Type B pancreatic cell (in vitro differentiated cells): ENCODE results near the gene ZNF140. TPM values are rescaled to one million over a fixed set of nuclear protein-coding genes. Genes with fewer than 3 reads are reported as not detected.

Experiments used
- DNase-seq: peaks from one replicate; pipeline ENCODE4 v3.0.0; 2021; ENCODE audit warnings: mixed read lengths; ENCODE audit not compliant: unreplicated experiment; ENCODE audit errors: extremely low spot score
- H3K27ac Mint-ChIP-seq: 2 replicates; pipeline ENCODE4 v1.8.0; 2021; ENCODE audit warnings: mild to moderate bottlenecking, mixed read lengths
- H3K27me3 Mint-ChIP-seq: 2 replicates; pipeline ENCODE4 v1.8.0; 2021; ENCODE audit warnings: mixed read lengths
- H3K36me3 Mint-ChIP-seq: 2 replicates; pipeline ENCODE4 v1.8.0; 2021; ENCODE audit warnings: mixed read lengths
- H3K4me1 Mint-ChIP-seq: one replicate; pipeline ENCODE4 v1.8.0; 2021; ENCODE audit warnings: mixed read lengths; ENCODE audit not compliant: unreplicated experiment
- H3K4me3 Mint-ChIP-seq: 2 replicates; pipeline ENCODE4 v1.8.0; 2021; ENCODE audit warnings: mild to moderate bottlenecking, mixed read lengths
- H3K9me3 Mint-ChIP-seq: 2 replicates; pipeline ENCODE4 v1.8.0; 2021; ENCODE audit warnings: mixed read lengths
- CTCF ChIP-seq: fragments of 200-600 bp; sonication (generic); conservative IDR thresholded peaks from 2 replicates; pipeline ENCODE4 v1.5.0; 2021; ENCODE audit warnings: antibody characterized with exemption, mild to moderate bottlenecking
- total RNA-seq: library from RNA; stranded (reverse); gene quantifications from 2 replicates; pipeline ENCODE4 v1.2.1, GENCODE V29; 2021; ENCODE audit warnings: low replicate concordance

ZNF140 gene
- total RNA-seq, 1 donor from 2014 or later, result 20.7 TPM

GRCh38 chr12:133130808-133131128 is 50.0 kb downstream of the ZNF140 start:
- H3K27me3 Mint-ChIP-seq, result no peaks in the 10 kb centered on the region
- peaks cover 21% of the 10 kb centered on the region for H3K9me3 Mint-ChIP-seq
- H3K4me1 Mint-ChIP-seq, result peaks cover 5% of the 10 kb centered on the region
- TF ChIP-seq CTCF, result no peak
- H3K27ac Mint-ChIP-seq, result peak overlapping the region; percentile 98
- H3K4me3 Mint-ChIP-seq, result peak overlapping the region; percentile 99
- DNase-seq, result no peak
- peaks cover 52% of the 10 kb centered on the region for H3K36me3 Mint-ChIP-seq

- no peak for DNase-seq
- no peak for TF ChIP-seq CTCF
- peaks cover 5% of the 10 kb centered on the region for H3K4me1 Mint-ChIP-seq
- peaks cover 71% of the 10 kb centered on the region for H3K36me3 Mint-ChIP-seq
- no peaks in the 10 kb centered on the region for H3K27me3 Mint-ChIP-seq
- H3K4me3 Mint-ChIP-seq, result no peak overlapping the region
- no peak overlapping the region for H3K27ac Mint-ChIP-seq
- peaks cover 39% of the 10 kb centered on the region for H3K9me3 Mint-ChIP-seq
Observed at GRCh38 chr12:133135747-133136146, 55.0 kb downstream of the ZNF140 start.

GRCh38 chr12:133145981-133146380 is 65.3 kb downstream of the ZNF140 start:
- TF ChIP-seq CTCF, result no peak
- Mint-ChIP-seq H3K27me3 (no peaks in the 10 kb centered on the region), H3K4me3 (peak overlapping the region; percentile 8), H3K36me3 (peaks cover 78% of the 10 kb centered on the region), H3K4me1 (no peaks in the 10 kb centered on the region), H3K9me3 (peaks cover 28% of the 10 kb centered on the region), H3K27ac (peak overlapping the region; percentile 86)
- DNase-seq, result no peak

GRCh38 chr12:133156125-133156690 is 75.5 kb downstream of the ZNF140 start:
- Mint-ChIP-seq H3K4me1 (no peaks in the 10 kb centered on the region), H3K36me3 (peaks cover 76% of the 10 kb centered on the region), H3K27ac (no peak overlapping the region), H3K4me3 (no peak overlapping the region), H3K9me3 (peaks cover 54% of the 10 kb centered on the region), H3K27me3 (no peaks in the 10 kb centered on the region)
- no peak for TF ChIP-seq CTCF
- DNase-seq, result no peak

Other genes starting within 250 kb of the ZNF140 start
- 37.1 and 43.7 TPM in 2 replicates for gene CHFR, start 193.3 kb upstream of the ZNF140 start, total RNA-seq
- 18.3 and 20.6 TPM in 2 replicates for gene ZNF605, start 124.6 kb upstream of the ZNF140 start, total RNA-seq
- 12.3 and 12.5 TPM in 2 replicates for gene ZNF26, start 94.6 kb upstream of the ZNF140 start, total RNA-seq
- 51.3 and 68.5 TPM in 2 replicates for gene ZNF84, start 43.4 kb upstream of the ZNF140 start, total RNA-seq
- gene ZNF891, start 49.4 kb downstream of the ZNF140 start, total RNA-seq, result 2.0 and 4.2 TPM in 2 replicates
- 11.9 and 19.4 TPM in 2 replicates for gene ZNF10, start 49.7 kb downstream of the ZNF140 start, total RNA-seq
- gene ZNF268, start 100.6 kb downstream of the ZNF140 start, total RNA-seq, result 27.6 and 32.4 TPM in 2 replicates
- gene ANHX, start 155.0 kb downstream of the ZNF140 start, total RNA-seq, result not detected in 2 replicates